Measurements from ENCODE around the gene PSG6. TPM values are rescaled to one million over a fixed set of nuclear protein-coding genes. Genes with fewer than 3 reads are reported as not detected.
A peak's percentile ranks its signal among the peaks of the same experiment; 100 is the strongest.
"Not testable (repeated sequence)": the region's sequence is repeated elsewhere in the genome, so short reads cannot be mapped to it uniquely, and the experiment has no call there.

The PSG6 gene
- total RNA-seq, 1 experiment from 2014 or later: not detected

- not testable (repeated sequence) for H3K9me3 ChIP-seq (replicated peaks); H3K27ac ChIP-seq; H3K27me3 ChIP-seq; H3K36me3 ChIP-seq; DNase-seq; H3K4me1 ChIP-seq; H3K4me3 ChIP-seq
These were observed 35.7 kb downstream of the PSG6 start for GRCh38 chr19:42882010-42882409.

- H3K36me3 ChIP-seq; H3K27me3 ChIP-seq; H3K27ac ChIP-seq; H3K9me3 ChIP-seq (replicated peaks); H3K4me1 ChIP-seq; H3K4me3 ChIP-seq: not testable (repeated sequence)
- peak; percentile 10 to 33 for DNase-seq
These were observed 36.4 kb downstream of the PSG6 start for GRCh38 chr19:42881279-42881678.

GRCh38 chr19:42880621-42881020, 37.1 kb downstream of the PSG6 start:
- H3K4me3 ChIP-seq; H3K9me3 ChIP-seq (replicated peaks); H3K27ac ChIP-seq; H3K36me3 ChIP-seq; H3K27me3 ChIP-seq; DNase-seq; H3K4me1 ChIP-seq: not testable (repeated sequence)

GRCh38 chr19:42879613-42880012, 38.1 kb downstream of the PSG6 start, which contains the start of gene PSG1:
PSG1 (minus strand) TSS chr19:42879713; CDS start chr19:42879581, 132 bp downstream.
- no peak within 1 kb of the TSS for H3K4me3 ChIP-seq
- H3K9me3 ChIP-seq (replicated peaks): no peaks in the 10 kb centered on the region
- DNase-seq: no peak
- no peaks in the 10 kb centered on the region for H3K27me3 ChIP-seq
- H3K4me1 ChIP-seq: no peaks in the 10 kb centered on the region
- no peaks in the 10 kb centered on the region for H3K36me3 ChIP-seq
- no peak within 1 kb of the TSS for H3K27ac ChIP-seq

GRCh38 chr19:42876596-42876995, 41.1 kb downstream of the PSG6 start:
- DNase-seq; H3K27me3 ChIP-seq; H3K27ac ChIP-seq; H3K4me1 ChIP-seq; H3K36me3 ChIP-seq; H3K4me3 ChIP-seq; H3K9me3 ChIP-seq (replicated peaks): not testable (repeated sequence)

GRCh38 chr19:42875881-42876280, 41.8 kb downstream of the PSG6 start:
- not testable (repeated sequence) for H3K4me1 ChIP-seq; H3K4me3 ChIP-seq; H3K9me3 ChIP-seq (replicated peaks); DNase-seq; H3K27me3 ChIP-seq; H3K27ac ChIP-seq; H3K36me3 ChIP-seq

- DNase-seq; H3K4me3 ChIP-seq; H3K4me1 ChIP-seq; H3K36me3 ChIP-seq; H3K9me3 ChIP-seq (replicated peaks); H3K27me3 ChIP-seq; H3K27ac ChIP-seq: not testable (repeated sequence)
These were observed 42.5 kb downstream of the PSG6 start for GRCh38 chr19:42874901-42875813.

- H3K4me3 ChIP-seq: not testable (repeated sequence)
These were observed 43.6 kb downstream of the PSG6 start for GRCh38 chr19:42874136-42874535.

GRCh38 chr19:42872608-42873007, 45.1 kb downstream of the PSG6 start:
- no peak for DNase-seq
- no peaks in the 10 kb centered on the region for H3K36me3 ChIP-seq
- H3K27ac ChIP-seq: no peak overlapping the region
- H3K4me1 ChIP-seq: no peaks in the 10 kb centered on the region
- no peak overlapping the region for H3K4me3 ChIP-seq
- no peaks in the 10 kb centered on the region for H3K27me3 ChIP-seq
- no peaks in the 10 kb centered on the region for H3K9me3 ChIP-seq (replicated peaks)

More at GRCh38 chr19:42874136-42874535, 43.6 kb downstream of the PSG6 start:
- H3K9me3 ChIP-seq (replicated peaks); DNase-seq; H3K36me3 ChIP-seq; H3K27ac ChIP-seq; H3K4me1 ChIP-seq; H3K27me3 ChIP-seq: not testable (repeated sequence)

- peaks cover 13% of the 10 kb centered on the region for H3K4me1 ChIP-seq
- no peak for DNase-seq
These were observed 60.2 kb downstream of the PSG6 start for GRCh38 chr19:42857544-42857867.

GRCh38 chr19:42856866-42857543, 60.7 kb downstream of the PSG6 start:
- H3K9me3 ChIP-seq (replicated peaks); H3K27ac ChIP-seq; H3K4me3 ChIP-seq; H3K36me3 ChIP-seq; H3K27me3 ChIP-seq: not testable (repeated sequence)
- H3K4me1 ChIP-seq: peaks cover 18% of the 10 kb centered on the region
- peak; percentile 37 to 51 for DNase-seq

More at GRCh38 chr19:42857544-42857867, 60.2 kb downstream of the PSG6 start:
- Histone ChIP-seq H3K36me3 (no peaks in the 10 kb centered on the region), H3K9me3 (replicated peaks) (no peaks in the 10 kb centered on the region), H3K4me3 (no peak overlapping the region), H3K27ac (no peak overlapping the region), H3K27me3 (no peaks in the 10 kb centered on the region)

GRCh38 chr19:42854745-42855144, 62.9 kb downstream of the PSG6 start:
- peaks cover 36% of the 10 kb centered on the region for H3K4me1 ChIP-seq
- not testable (repeated sequence) for H3K4me3 ChIP-seq; H3K27me3 ChIP-seq; H3K9me3 ChIP-seq (replicated peaks); H3K36me3 ChIP-seq; DNase-seq; H3K27ac ChIP-seq

GRCh38 chr19:42853231-42853630, 64.5 kb downstream of the PSG6 start:
- H3K27ac ChIP-seq: peak overlapping the region; percentile 91
- not testable (repeated sequence) for H3K27me3 ChIP-seq; H3K36me3 ChIP-seq; H3K9me3 ChIP-seq (replicated peaks); H3K4me3 ChIP-seq
- DNase-seq: peak; percentile 43 to 64
- peaks cover 36% of the 10 kb centered on the region for H3K4me1 ChIP-seq

- not testable (repeated sequence) for H3K36me3 ChIP-seq; H3K27me3 ChIP-seq; H3K4me3 ChIP-seq; DNase-seq; H3K9me3 ChIP-seq (replicated peaks)
- H3K27ac ChIP-seq: peak overlapping the region; percentile 91
- H3K4me1 ChIP-seq: peaks cover 36% of the 10 kb centered on the region
These were observed 64.9 kb downstream of the PSG6 start for GRCh38 chr19:42852821-42853220.

All from SJCRH30 (cell line).